Measurements from ENCODE around the gene ICOSLG.

GRCh38 chr21:44279354-44280260, 38.9 kb upstream of the ICOSLG start:
- TF ChIP-seq, protein P1, sequence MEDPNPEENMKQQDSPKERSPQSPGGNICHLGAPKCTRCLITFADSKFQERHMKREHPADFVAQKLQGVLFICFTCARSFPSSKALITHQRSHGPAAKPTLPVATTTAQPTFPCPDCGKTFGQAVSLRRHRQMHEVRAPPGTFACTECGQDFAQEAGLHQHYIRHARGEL (CRISPR knock-in tag; IDR thresholded peaks at IDR 0.05): no peak
- TF ChIP-seq HCFC1 (IDR thresholded peaks at IDR 0.05; ENCODE audit: low read depth, low read length) (no peak), ZNF20 (CRISPR knock-in tag; IDR thresholded peaks at IDR 0.05) (no peak)
- TF ChIP-seq, protein P2, sequence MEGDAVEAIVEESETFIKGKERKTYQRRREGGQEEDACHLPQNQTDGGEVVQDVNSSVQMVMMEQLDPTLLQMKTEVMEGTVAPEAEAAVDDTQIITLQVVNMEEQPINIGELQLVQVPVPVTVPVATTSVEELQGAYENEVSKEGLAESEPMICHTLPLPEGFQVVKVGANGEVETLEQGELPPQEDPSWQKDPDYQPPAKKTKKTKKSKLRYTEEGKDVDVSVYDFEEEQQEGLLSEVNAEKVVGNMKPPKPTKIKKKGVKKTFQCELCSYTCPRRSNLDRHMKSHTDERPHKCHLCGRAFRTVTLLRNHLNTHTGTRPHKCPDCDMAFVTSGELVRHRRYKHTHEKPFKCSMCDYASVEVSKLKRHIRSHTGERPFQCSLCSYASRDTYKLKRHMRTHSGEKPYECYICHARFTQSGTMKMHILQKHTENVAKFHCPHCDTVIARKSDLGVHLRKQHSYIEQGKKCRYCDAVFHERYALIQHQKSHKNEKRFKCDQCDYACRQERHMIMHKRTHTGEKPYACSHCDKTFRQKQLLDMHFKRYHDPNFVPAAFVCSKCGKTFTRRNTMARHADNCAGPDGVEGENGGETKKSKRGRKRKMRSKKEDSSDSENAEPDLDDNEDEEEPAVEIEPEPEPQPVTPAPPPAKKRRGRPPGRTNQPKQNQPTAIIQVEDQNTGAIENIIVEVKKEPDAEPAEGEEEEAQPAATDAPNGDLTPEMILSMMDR (CRISPR knock-in tag; IDR thresholded peaks at IDR 0.05): no peak
- TF ChIP-seq, protein P3, sequence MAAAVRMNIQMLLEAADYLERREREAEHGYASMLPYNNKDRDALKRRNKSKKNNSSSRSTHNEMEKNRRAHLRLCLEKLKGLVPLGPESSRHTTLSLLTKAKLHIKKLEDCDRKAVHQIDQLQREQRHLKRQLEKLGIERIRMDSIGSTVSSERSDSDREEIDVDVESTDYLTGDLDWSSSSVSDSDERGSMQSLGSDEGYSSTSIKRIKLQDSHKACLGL (CRISPR knock-in tag; IDR thresholded peaks at IDR 0.05): no peak
